Esophagus muscularis mucosa (tissue), 3 donors: ENCODE measurements around the gene PAXX.

Source experiments
- POLR2A ChIP-seq: fragments of 450-650 bp; IDR thresholded peaks from one replicate; pipeline ENCODE4 v1.6.1; 2017; ENCODE audit warnings: antibody characterized with exemption, moderate library complexity, mild to moderate bottlenecking, low read depth
- POLR2AphosphoS5 ChIP-seq, 2 donors: sonication (generic); formaldehyde crosslinking; IDR thresholded peaks; one replicate each; pipeline ENCODE4 v1.6.1; 2017; ENCODE audit warnings: antibody characterized with exemption in 2 of 2
- TF ChIP-seq, protein P1 (sequence below), 3 experiments: fragments of 200-600 bp in 2 of 3; fragments of 450-650 bp in 1 of 3; sonication (generic) in 2 of 3; IDR thresholded peaks; one replicate each; pipeline ENCODE4 v1.5.1; 2017 to 2019; ENCODE audit warnings: antibody characterized with exemption in 3 of 3, mild to moderate bottlenecking in 2 of 3, moderate library complexity in 1 of 3

GRCh38 chr9:137017791-137018497, 25.7 kb downstream of the PAXX start:
- TF ChIP-seq, protein P1, sequence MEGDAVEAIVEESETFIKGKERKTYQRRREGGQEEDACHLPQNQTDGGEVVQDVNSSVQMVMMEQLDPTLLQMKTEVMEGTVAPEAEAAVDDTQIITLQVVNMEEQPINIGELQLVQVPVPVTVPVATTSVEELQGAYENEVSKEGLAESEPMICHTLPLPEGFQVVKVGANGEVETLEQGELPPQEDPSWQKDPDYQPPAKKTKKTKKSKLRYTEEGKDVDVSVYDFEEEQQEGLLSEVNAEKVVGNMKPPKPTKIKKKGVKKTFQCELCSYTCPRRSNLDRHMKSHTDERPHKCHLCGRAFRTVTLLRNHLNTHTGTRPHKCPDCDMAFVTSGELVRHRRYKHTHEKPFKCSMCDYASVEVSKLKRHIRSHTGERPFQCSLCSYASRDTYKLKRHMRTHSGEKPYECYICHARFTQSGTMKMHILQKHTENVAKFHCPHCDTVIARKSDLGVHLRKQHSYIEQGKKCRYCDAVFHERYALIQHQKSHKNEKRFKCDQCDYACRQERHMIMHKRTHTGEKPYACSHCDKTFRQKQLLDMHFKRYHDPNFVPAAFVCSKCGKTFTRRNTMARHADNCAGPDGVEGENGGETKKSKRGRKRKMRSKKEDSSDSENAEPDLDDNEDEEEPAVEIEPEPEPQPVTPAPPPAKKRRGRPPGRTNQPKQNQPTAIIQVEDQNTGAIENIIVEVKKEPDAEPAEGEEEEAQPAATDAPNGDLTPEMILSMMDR (IDR thresholded peaks at IDR 0.05) = no peak
- TF ChIP-seq POLR2A (no peak), POLR2AphosphoS5 (IDR thresholded peaks at IDR 0.05) (no peak)
